22Rv1 (cell line): Measurements from ENCODE around the gene GZMM.

Experiments used
- ZFX ChIP-seq: fragments of 450-650 bp; IDR thresholded peaks from 2 replicates; pipeline ENCODE4 v1.6.1; 2017; ENCODE audit warnings: antibody characterized with exemption, borderline replicate concordance
- TF ChIP-seq, protein P1 (sequence below): fragments of 450-650 bp; IDR thresholded peaks from 2 replicates; pipeline ENCODE4 v1.5.1; 2017; ENCODE audit warnings: mild to moderate bottlenecking

GRCh38 chr19:590750-591098 is 46.9 kb downstream of the GZMM start:
- TF ChIP-seq, protein P1, sequence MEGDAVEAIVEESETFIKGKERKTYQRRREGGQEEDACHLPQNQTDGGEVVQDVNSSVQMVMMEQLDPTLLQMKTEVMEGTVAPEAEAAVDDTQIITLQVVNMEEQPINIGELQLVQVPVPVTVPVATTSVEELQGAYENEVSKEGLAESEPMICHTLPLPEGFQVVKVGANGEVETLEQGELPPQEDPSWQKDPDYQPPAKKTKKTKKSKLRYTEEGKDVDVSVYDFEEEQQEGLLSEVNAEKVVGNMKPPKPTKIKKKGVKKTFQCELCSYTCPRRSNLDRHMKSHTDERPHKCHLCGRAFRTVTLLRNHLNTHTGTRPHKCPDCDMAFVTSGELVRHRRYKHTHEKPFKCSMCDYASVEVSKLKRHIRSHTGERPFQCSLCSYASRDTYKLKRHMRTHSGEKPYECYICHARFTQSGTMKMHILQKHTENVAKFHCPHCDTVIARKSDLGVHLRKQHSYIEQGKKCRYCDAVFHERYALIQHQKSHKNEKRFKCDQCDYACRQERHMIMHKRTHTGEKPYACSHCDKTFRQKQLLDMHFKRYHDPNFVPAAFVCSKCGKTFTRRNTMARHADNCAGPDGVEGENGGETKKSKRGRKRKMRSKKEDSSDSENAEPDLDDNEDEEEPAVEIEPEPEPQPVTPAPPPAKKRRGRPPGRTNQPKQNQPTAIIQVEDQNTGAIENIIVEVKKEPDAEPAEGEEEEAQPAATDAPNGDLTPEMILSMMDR: no peak
- TF ChIP-seq ZFX: no peak
